Measurements from ENCODE around the gene C17orf114.
A peak's percentile ranks its signal among the peaks of the same experiment; 100 is the strongest.

Gene C17orf114

GRCh38 chr17:4822835-4823234 is 20.7 kb upstream of the C17orf114 start:
- no peak for DNase-seq

GRCh38 chr17:4818276-4818675 is 16.1 kb upstream of the C17orf114 start:
- no peak for DNase-seq

DNA sequence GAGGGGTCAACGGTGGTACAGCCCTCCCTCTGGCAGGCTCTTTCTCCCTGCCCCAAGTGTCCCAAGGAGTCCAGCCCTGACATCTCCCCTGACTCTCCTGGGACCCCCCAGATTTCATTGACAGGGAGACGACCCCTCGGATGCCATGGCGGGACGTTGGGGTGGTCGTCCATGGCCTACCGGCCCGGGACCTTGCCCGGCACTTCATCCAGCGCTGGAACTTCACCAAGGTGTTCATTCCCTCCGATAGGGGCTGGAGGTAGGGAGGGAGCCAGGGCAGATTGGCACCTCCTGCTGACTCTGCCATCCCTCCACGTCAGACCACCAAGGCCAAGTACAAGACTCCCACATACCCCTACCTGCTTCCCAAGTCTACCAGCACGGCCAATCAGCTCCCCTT is 14.7 kb upstream of the C17orf114 start:
- no peak for DNase-seq

DNA sequence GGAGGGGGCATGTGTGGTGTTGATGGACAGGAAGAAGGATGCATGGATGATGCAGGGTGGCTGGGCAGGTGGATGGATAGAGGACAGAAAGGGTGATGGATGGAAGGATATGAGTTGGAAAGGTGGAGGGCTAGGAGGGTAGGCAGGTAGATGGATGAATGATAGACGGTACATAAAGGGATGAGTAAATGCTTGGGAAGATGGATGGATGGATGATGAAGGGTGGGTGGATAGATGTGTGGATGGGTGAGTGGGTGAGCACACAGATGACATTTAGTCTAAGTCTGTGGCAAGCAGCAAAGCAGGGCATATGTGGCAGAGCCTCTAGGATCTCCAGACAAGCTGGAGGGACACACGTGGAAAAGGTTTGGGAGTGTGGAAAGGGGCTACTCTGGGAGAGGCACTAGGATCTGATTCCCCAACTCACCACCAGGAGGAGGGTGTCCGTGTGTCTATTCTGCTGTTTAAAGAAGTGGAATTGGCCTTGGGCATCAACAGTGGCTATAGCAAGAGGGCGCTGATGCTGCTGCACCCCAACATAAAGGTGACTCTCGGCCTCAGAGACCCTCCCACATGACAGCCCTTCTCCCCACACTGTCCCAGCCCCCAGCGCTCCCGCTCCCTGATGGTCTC is 13.0 kb upstream of the C17orf114 start:
- no peak for DNase-seq

DNA sequence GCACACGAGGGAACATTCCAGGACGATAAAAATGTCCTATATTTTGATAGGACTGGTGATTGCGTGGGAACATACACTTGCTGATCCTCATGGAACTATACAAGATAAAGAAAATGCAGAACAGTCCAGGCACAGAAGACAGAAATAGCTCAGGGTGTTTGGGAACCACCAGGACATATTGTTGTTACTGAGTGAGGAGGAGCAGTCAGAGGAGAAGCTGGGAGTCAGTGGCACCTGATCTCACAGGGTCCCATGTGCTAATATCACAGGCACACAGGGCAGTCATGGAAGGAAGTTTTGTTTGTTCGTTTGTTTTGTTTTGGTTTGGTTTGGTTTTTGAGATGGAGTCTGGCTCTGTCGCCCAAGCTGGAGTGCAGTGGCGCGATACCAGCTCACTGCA is 10.6 kb upstream of the C17orf114 start:
- no peak for DNase-seq

- no peak for DNase-seq
These were observed 9.3 kb upstream of the C17orf114 start for GRCh38 chr17:4811471-4811870.

DNA sequence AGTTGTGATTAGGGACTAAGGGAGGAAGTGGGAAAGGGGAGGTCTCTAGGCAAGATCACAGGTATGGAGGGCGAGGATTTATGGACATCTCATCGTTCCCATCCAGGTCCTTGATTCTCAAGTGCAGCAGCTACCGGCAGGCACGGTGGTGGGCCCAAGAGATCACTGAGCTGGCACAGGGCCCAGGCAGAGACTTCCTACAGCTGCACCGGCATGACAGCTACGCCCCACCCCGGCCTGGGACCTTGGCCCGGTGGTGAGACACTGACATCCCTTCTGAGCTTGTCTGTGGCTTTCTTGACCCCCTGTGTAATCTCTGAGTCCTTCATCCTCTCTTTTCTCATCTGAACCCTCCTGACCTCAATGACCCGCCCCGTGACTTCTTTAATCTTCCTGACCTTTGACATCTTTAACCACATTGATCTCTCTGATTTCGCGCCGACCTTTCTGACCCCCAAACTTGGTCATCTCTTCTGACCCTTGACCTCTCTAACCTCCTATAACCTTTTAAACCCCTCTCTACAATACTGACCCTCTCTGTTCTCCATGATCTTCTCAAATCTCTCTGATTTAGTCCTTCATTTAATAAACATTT is 8.7 kb upstream of the C17orf114 start:
- no peak for DNase-seq

- DNase-seq: no peak
These were observed 6.2 kb upstream of the C17orf114 start for GRCh38 chr17:4808378-4808767.

DNA sequence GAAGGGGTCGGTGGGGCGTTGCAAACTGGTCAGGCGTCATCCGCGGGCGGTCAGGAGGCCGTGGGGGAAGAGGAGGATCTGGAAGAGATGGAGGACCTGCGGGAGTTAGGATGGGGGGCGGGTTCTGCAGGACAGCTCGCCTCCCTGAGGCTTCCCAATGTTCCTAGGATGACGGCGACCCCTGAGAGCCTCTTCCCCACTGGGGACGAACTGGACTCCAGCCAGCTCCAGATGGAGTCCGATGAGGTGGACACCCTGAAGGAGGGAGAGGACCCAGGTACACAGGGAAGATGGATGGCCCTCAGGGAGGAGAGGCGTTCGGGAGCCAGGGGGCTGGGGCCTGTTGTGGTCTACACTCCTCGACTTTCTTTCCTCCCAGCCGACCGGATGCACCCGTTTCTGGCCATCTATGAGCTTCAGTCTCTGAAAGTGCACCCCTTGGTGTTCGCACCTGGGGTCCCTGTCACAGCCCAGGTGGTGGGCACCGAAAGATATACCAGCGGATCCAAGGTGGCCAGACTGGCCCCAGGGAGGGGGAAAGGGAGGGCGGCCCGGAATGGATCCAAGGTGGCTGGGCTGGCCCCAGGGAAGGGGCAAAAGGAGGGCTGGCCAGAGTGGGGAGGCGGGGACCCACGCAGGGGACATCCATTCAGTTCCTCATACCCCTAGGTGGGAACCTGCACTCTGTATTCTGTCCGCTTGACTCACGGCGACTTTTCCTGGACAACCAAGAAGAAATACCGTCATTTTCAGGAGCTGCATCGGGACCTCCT is 5.7 kb upstream of the C17orf114 start:
- DNase-seq: no peak

GRCh38 chr17:4806777-4807604 is 4.9 kb upstream of the C17orf114 start, which contains the start of gene PLD2:
PLD2 (plus strand) TSS chr17:4807152; CDS start chr17:4807773, 621 bp downstream.
- peak; percentile 84 for DNase-seq

- peak; percentile 56 for DNase-seq
These were observed 4.3 kb upstream of the C17orf114 start for GRCh38 chr17:4806456-4806776.

GRCh38 chr17:4800462-4801196 is 1.5 kb downstream of the C17orf114 start:
- DNase-seq: peak; percentile 79

GRCh38 chr17:4796552-4796920 is 5.6 kb downstream of the C17orf114 start:
- no peak for DNase-seq

GRCh38 chr17:4795168-4795567 is 7.0 kb downstream of the C17orf114 start:
- no peak for DNase-seq

GRCh38 chr17:4790705-4791088 is 11.4 kb downstream of the C17orf114 start:
- no peak for DNase-seq

GRCh38 chr17:4789951-4790704 is 12.0 kb downstream of the C17orf114 start:
- DNase-seq: peak; percentile 78

DNA sequence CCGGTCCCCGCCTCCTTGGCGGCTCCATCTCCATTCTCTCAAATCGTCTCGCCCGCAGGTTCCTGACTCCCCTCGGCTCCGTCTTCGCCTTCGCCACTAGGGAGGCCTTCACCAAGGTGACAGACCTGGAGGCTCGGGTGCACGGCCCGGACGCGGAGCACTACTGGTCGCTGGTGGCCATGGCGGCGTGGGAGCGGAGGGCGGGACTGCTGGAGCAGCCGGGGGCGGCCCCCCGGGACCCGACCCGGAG is 12.5 kb downstream of the C17orf114 start:
- no peak for DNase-seq

DNA sequence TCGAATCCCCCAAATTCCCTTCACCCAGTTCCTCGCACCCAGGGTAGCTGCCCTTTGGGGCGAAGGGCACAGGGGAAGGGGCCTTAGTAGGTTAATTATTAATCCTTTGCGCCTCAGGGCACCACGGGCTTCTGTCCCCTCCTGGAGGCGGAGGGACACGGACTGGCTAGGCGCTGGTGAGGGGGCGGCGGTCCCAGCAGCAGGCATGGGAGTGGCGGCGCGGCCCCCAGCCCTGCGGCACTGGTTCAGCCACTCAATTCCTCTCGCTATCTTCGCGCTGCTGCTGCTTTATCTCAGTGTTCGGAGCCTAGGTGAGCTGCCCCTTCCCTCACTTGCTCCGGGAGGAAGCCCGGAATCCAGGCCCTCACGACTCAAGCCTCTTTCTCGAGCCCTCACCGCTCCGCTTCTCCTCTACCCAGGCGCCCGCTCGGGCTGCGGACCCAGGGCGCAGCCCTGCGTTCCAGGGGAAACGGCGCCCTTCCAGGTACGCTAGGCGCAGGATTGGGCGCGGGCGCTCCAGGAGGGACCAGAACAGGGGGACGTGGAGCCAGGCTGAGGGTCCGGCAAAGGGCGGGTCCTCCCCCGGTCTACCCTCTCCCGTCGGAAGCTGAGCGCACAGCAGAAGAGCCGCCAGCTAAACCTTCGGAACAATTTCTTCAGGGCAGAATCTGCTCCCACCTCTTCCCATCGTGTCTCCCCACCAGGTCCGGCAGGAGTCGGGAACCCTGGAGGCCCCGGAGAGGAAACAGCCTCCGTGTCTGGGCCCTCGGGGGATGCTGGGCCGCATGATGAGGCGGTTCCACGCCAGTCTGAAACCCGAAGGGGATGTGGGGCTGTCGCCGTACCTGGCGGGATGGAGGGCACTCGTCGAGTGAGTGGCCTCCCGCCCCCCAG is 13.1 kb downstream of the C17orf114 start, which contains the start of gene GLTPD2:
TSS of gene GLTPD2 (plus strand) at position 158 of the 894 bp plus-strand sequence. CDS start at position 206, 48 bp downstream.
- no peak for DNase-seq

DNA sequence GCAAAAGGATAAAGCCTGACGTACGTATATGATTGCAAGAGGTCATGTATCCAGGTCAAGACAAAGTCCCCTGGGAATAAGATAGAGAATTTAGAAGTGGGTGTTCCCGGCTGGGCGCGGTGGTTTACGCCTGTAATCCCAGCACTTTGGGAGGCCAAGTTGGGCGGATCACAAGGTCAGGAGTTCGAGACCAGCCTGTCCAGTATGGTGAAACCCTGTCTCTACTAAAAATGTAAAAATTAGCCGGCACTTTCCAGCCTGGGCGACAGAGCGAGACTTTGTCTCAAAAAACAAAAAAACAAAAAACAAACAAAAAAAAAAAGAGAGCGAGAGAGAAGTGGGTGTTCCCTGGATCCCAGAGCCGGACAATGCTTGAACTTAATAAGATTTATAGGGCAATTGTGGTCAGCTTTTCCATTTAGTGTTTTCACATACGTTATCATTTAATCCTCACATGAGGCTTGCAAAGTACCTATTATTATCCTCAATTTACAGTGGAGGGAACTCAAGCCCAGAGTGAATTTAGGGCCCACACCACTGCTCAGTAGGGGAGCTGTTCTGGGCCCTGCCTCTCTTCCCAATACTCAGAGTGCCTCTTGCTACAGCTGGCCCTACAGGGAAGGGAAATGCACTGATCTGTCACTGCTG is 13.8 kb downstream of the C17orf114 start:
- no peak for DNase-seq

GRCh38 chr17:4786516-4786915 is 15.6 kb downstream of the C17orf114 start:
- DNase-seq: no peak

- DNase-seq: no peak
These were observed 16.0 kb downstream of the C17orf114 start, which contains the start of gene VMO1 for GRCh38 chr17:4786106-4786511. VMO1 (minus strand) TSS chr17:4786364; CDS start chr17:4786352, 12 bp downstream.
